ENCODE results near the gene OR3A1. TPM values are rescaled to one million over a fixed set of nuclear protein-coding genes. Genes with fewer than 3 reads are reported as not detected.

Gene OR3A1
- total and polyA plus RNA-seq, 2 donors (not counting 1 experiment from before 2014, with no cell fraction given): not detected

DNA sequence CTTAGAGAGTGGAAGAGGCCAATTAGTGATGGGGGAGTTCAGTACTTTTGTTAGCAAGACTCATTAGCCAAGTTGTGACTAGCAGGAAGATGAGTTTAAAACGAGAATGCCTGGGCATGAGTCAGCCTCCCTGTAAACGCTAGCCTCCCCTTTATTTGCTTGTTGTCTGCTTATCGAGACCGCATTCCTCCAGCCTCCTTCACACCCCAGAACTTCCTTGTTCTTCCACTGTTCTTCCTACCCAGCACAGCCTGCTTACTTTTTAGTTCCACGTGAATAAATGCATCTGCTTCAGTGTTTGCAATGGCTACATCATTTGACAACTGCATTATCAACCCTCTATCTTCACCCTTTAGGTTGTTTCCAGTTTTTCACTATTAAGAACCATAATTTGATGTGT, 20.2 kb upstream of the OR3A1 start:
- no peaks in the 10 kb centered on the region for H3K79me2 ChIP-seq (ENCODE audit: control insufficient read depth, insufficient read depth, low read length)
- no peak overlapping the region for H2AFZ ChIP-seq (ENCODE audit: low read length)
- no peak overlapping the region for H3K9ac ChIP-seq (ENCODE audit: insufficient read depth, low read length)

DNA sequence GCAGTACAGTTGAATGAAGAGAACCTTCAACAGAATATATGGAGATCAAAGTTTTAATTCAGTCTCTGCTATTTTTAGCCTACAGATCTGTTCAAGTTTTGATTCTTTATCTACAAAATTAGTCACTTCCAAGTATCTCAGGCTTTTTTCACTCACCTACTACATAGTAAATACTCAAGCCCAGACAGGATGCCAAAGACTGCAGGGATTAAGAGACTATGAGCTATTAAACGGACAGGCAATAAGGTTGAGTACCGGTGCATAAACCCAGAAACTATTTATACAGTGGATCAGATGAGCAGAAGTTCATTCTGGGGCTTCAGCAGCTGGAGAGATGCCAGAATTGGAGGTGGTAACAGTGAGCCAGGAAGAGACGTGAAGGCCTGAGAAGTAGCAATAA, 18.7 kb upstream of the OR3A1 start:
- H3K9me3 ChIP-seq (ENCODE audit: control insufficient read depth, insufficient read depth, low read depth, low read length): no peaks in the 10 kb centered on the region
- H3K4me3 ChIP-seq (replicated peaks in 1 of 4; ENCODE audit: control extremely low read depth in 1 of 4, insufficient read depth in 1 of 4, low read depth in 3 of 4, low read length in 4 of 4): no peak overlapping the region
- no peak overlapping the region for H3K27ac ChIP-seq (ENCODE audit: insufficient read depth, low read length)
- H3K9ac ChIP-seq (ENCODE audit: insufficient read depth, low read length): no peak overlapping the region
- H4K20me1 ChIP-seq (ENCODE audit: control insufficient read depth, extremely low read depth, insufficient read depth, low read length): no peaks in the 10 kb centered on the region
- no peak overlapping the region for H2AFZ ChIP-seq (ENCODE audit: low read length)
- H3K36me3 ChIP-seq (ENCODE audit: control insufficient read depth, insufficient read depth, low read length): no peaks in the 10 kb centered on the region
- H3K4me2 ChIP-seq (ENCODE audit: extremely low read depth, insufficient read depth, low read length): no peak overlapping the region
- DNase-seq (ENCODE audit: low read depth in 2 of 2): no peak
- no peaks in the 10 kb centered on the region for H3K4me1 ChIP-seq (ENCODE audit: control insufficient read depth, extremely low read depth, insufficient read depth, low read length)
- H3K27me3 ChIP-seq (ENCODE audit: control insufficient read depth, insufficient read depth, low read length): no peaks in the 10 kb centered on the region
- no peak for TF ChIP-seq EZH2 (IDR thresholded peaks at IDR 0.05; ENCODE audit: low read length, missing control alignments)
- TF ChIP-seq, protein P1, sequence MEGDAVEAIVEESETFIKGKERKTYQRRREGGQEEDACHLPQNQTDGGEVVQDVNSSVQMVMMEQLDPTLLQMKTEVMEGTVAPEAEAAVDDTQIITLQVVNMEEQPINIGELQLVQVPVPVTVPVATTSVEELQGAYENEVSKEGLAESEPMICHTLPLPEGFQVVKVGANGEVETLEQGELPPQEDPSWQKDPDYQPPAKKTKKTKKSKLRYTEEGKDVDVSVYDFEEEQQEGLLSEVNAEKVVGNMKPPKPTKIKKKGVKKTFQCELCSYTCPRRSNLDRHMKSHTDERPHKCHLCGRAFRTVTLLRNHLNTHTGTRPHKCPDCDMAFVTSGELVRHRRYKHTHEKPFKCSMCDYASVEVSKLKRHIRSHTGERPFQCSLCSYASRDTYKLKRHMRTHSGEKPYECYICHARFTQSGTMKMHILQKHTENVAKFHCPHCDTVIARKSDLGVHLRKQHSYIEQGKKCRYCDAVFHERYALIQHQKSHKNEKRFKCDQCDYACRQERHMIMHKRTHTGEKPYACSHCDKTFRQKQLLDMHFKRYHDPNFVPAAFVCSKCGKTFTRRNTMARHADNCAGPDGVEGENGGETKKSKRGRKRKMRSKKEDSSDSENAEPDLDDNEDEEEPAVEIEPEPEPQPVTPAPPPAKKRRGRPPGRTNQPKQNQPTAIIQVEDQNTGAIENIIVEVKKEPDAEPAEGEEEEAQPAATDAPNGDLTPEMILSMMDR (conservative IDR thresholded peaks at IDR 0.05 in 1 of 2, IDR thresholded peaks at IDR 0.05 in 1 of 2; ENCODE audit: low read depth in 1 of 2, low read length in 2 of 2): no peak
- H3K79me2 ChIP-seq (ENCODE audit: control insufficient read depth, insufficient read depth, low read length): no peaks in the 10 kb centered on the region

More for the DNA sequence above, 20.2 kb upstream of the OR3A1 start:
- Histone ChIP-seq H4K20me1 (ENCODE audit: control insufficient read depth, extremely low read depth, insufficient read depth, low read length) (no peaks in the 10 kb centered on the region), H3K4me1 (ENCODE audit: control insufficient read depth, extremely low read depth, insufficient read depth, low read length) (no peaks in the 10 kb centered on the region), H3K36me3 (ENCODE audit: control insufficient read depth, insufficient read depth, low read length) (no peaks in the 10 kb centered on the region), H3K27ac (ENCODE audit: insufficient read depth, low read length) (no peak overlapping the region), H3K27me3 (ENCODE audit: control insufficient read depth, insufficient read depth, low read length) (no peaks in the 10 kb centered on the region), H3K4me2 (ENCODE audit: extremely low read depth, insufficient read depth, low read length) (no peak overlapping the region), H3K9me3 (ENCODE audit: control insufficient read depth, insufficient read depth, low read depth, low read length) (no peaks in the 10 kb centered on the region), H3K4me3 (replicated peaks in 1 of 4; ENCODE audit: control extremely low read depth in 1 of 4, insufficient read depth in 1 of 4, low read depth in 3 of 4, low read length in 4 of 4) (no peak overlapping the region)
- no peak for TF ChIP-seq EZH2 (IDR thresholded peaks at IDR 0.05; ENCODE audit: low read length, missing control alignments)
- TF ChIP-seq, protein P1 (conservative IDR thresholded peaks at IDR 0.05 in 1 of 2, IDR thresholded peaks at IDR 0.05 in 1 of 2; ENCODE audit: low read depth in 1 of 2, low read length in 2 of 2): no peak
- no peak for DNase-seq (ENCODE audit: low read depth in 2 of 2)

DNA sequence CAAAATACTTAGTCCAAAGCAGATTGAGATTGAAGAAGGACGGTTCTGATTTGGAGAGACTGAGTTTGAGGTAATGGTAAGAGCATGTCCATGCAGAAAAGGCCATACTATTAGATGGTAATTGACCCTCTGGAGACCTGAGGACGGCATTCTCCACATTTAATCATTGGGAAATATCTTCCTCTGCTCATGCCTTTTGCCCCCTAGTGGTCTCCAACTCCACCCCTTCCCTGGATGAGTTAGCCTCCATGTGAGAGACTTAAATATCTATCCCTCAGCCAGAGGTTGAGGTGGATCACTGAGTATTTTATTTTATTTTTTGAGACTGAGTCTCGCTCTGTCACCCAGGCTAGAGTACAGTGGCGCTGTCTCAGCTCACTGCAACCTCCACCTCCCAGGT, 10.4 kb upstream of the OR3A1 start:
- TF ChIP-seq, protein P1 (conservative IDR thresholded peaks at IDR 0.05 in 1 of 2, IDR thresholded peaks at IDR 0.05 in 1 of 2; ENCODE audit: low read depth in 1 of 2, low read length in 2 of 2): no peak
- no peak for TF ChIP-seq EZH2 (IDR thresholded peaks at IDR 0.05; ENCODE audit: low read length, missing control alignments)
- Histone ChIP-seq H3K27ac (ENCODE audit: insufficient read depth, low read length) (no peak overlapping the region), H3K4me1 (ENCODE audit: control insufficient read depth, extremely low read depth, insufficient read depth, low read length) (no peaks in the 10 kb centered on the region), H3K9me3 (ENCODE audit: control insufficient read depth, insufficient read depth, low read depth, low read length) (no peaks in the 10 kb centered on the region), H3K27me3 (ENCODE audit: control insufficient read depth, insufficient read depth, low read length) (no peaks in the 10 kb centered on the region), H3K9ac (ENCODE audit: insufficient read depth, low read length) (no peak overlapping the region), H3K4me3 (replicated peaks in 1 of 4; ENCODE audit: control extremely low read depth in 1 of 4, insufficient read depth in 1 of 4, low read depth in 3 of 4, low read length in 4 of 4) (no peak overlapping the region), H4K20me1 (ENCODE audit: control insufficient read depth, extremely low read depth, insufficient read depth, low read length) (no peaks in the 10 kb centered on the region), H3K36me3 (ENCODE audit: control insufficient read depth, insufficient read depth, low read length) (no peaks in the 10 kb centered on the region), H3K4me2 (ENCODE audit: extremely low read depth, insufficient read depth, low read length) (no peak overlapping the region), H3K79me2 (ENCODE audit: control insufficient read depth, insufficient read depth, low read length) (no peaks in the 10 kb centered on the region), H2AFZ (ENCODE audit: low read length) (no peak overlapping the region)
- no peak for DNase-seq (ENCODE audit: low read depth in 2 of 2)
